ENCODE measurements around the gene CRTC2.
"Not testable (repeated sequence)": the region's sequence is repeated elsewhere in the genome, so short reads cannot be mapped to it uniquely, and the experiment has no call there.

CRTC2 gene

DNA sequence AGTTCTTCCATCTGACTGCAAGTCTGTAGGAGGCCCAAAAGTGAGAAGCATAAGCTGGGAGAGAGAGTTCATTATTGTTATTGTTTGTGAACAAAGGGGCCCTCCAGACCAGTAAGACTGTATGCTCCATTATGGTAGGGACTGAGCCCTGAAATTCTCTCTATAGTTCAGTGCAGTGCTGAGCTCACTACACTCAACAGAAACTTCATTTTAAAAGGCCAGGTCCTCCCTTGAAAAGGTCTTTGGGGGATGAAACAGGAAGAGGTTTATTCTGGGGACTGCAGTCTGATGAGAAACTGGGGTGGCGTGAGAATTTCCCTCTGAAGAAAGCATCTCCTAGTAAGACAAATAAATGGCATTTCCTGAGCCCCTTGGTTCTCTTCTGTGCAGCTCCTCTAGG, 30.2 kb downstream of the CRTC2 start:
- DNase-seq = no peak

DNA sequence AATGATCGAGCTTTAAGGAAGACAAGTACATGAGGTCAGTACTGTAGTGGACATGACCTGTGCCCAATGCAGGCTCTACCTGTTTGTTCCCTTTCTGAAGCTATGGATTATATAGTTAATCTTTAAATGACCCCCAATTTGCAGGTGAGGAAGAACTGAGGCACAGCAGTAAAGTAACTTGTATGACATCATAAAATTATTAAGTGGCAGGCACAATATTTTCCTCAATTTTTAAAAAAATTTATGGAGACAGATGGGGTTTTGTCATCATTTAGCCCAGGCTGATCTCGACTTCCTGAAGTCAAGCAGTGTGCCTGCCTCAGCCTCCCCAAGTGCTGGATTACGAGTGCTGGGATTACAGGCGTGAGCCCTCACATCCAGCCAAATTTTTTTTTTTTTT, 32.0 kb downstream of the CRTC2 start:
- DNase-seq = no peak

DNA sequence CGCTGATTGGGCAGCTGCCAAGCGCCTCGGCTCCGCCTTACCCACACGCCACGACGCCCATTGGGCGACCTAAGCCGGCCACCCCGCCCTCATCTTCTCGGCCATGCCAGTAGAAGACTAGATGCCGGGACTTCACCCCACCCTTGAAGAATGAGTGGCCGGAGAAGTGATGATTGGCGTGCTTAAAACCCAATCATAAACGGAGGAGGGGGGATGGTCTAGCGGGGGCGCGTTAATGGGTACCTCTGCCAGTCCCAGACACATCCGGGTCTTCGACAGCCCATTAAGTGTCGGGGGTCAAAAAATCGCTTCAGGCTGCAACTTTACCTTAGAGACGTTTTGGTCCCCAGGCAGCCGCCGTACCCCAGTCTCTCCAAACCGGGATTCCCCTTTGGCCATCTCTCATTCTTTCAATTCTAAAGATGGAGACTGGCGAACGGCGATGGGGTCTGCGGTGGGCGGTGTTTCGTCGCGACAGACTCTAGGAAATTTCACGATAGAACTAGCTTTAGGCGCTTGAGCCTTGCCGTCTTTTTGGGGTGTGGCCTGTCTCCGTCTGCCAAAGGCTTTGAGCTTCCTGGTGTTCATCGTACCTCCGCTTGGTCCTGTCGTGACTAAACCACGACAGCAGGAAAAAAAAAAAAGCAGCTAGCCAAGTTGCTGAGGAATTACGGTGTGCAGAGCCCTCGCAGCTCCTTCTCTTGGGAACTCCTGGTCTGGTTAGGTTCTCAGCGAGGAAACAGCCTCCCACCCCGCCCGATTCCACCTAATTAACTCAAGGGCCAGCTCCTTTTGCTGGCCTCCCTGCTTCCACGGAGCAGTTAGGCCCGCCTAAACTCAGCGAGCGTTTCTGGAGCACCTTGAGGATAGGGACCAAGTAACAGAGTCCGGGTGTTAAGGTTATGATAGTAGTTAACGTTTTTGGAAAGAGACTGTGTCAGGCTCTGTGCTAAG, 35.2 kb downstream of the CRTC2 start, which contains the start of gene GATAD2B:
TSS of gene GATAD2B (minus strand) at position 1 of the 954 bp plus-strand sequence. CDS start 94,625 bp downstream, outside the sequence.
- DNase-seq = peak; percentile 100

DNA sequence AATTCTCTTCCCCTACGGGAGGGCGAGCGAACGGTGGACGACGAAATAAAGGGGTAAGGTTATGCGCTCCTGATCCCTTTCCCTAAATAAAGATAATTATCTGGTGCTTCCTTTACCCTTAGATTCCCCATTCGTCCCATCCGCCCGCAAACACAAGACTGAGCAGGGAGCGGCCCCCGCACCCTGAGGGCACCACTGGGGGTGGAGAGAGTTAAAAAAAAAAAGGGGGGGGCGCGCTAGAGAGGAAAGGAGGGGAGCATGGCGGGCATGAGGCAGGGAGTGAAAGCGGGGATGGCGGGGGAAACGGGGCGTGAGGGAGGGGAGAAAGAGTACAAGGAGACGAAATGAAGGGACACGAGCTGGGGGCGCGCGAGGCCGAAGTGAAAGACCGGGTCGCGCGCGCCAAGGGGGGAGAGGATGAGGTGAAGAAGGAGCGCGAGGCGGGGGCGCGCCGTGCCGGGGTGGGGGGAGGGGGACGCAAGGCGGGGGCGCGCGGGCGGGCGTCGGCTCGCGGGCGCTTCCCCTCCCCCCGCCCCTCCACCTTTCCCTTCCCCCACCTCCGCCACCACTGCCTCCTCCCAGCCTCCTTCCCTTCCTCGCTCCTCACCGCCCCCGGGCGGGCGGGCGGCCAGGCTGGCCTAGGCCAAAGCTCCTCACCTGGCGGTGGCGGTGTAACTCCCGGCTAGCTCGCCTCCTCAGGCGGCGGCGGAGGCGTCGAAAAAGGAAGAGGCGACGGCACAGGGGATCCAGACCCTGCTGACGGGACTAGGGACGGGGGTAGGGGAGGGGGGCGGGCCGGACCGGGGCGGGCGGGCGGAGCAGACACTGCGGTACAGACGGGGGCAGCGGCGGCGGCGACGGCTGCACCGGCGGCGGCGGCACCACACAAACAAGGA, 36.1 kb downstream of the CRTC2 start:
- DNase-seq = peak; percentile 96

DNA sequence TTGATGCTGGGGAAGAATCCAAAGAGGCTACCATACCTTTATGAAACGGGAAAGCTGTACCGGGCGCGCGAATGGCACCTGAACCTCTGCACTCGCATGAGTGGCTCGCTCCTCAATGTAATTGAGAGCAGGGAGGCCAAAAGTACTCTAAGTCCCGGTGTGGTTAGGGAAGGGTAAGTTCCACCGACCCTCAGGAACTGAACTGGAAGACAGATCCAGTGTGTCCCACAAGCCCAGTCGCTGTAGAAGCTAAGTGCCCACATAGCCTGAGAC, 36.7 kb downstream of the CRTC2 start:
- peak; percentile 65 for DNase-seq

DNA sequence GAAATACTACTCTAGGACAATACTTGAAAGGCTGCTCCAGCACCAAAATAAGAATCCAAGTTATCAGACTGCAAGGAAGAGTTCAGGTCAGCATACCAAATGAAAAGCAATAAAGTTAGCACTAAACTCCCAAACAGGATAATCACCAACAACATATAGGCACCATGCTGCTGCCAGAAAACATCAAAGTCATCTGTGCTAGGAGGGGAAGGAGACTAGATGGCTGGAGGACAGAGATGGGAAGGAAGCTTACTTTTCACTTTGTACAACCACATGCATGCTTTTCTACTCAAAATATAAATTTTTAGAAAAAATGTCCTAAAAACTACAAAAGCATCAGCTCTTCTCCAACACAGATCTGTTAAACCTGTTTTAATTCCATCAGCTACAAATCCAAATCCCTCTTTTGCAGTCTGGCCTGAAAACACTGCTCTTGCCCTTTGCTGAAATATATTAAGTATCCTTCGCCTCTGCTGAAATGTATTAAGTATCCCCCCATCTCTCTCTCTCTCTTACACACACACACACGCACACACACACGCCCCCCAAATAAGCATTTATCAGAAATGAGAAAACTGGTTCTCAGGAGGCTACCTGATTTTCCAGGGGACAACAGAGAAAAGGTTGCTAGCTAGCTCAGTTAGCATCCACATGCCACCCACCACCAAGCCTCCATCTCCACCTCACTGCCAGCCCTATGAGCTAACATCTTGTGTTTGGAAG, 37.2 kb downstream of the CRTC2 start:
- DNase-seq = no peak

DNA sequence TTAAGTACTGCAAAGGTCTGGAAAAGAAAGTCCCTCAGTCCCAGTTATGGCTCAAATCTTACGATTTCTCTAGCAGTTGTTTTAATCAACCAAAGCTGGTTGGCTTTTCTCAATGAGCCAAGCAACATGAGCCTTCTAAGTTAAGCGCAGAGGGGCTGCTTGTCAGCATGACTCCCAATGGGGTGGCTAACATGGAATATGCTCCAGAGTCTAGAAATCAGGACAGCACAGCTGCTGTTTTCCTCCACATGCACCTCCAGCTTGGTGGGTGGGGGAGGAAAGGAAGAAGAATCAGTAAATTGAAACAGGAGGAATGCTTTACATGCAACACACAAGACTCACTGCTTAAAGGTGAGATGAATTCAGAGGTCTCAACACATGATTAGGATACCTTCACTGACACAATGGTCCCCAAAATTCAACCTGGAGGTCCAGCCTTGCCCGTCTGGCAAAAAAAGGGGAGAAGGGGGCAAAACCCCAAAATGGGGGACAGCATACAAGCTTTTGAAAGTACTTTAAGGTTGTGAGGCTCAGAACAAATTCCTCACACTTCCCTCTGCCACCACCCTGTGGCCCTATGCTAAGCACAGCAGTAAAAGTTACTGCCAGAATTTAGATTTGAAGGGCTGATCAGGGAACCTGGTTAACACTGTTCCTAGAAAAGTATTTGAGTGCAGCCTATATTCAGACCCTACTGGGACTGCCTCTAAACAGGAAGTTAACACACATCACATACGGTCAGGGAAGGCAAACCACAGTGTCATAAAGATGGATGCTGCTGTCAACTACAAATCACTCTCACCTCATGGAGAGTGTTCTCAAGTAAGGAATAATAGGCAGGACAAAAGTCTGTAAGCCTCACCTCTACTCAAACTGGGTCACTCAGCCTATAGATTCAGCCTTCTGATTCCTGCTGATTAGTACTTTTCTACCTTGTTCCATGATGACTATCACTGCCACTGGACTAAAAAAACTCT, 38.2 kb downstream of the CRTC2 start:
- no peak for DNase-seq

DNA sequence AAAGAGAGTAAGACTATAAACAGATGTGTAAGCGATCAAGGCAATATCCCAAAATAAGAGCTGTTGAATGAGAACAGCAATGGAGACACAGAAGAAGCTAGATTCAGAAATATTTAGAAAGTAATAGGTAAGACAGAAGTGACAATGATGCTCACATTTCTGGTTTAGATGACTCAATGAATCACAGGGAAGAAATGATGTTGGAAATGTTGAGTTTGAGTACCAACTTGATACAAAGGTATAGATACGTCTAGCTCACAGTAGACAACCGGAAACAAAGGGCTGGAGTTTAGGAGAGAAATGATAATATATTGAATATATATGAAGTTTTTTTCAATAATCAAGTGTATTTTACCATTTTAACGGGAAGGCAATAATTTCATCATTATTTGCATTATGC, 42.1 kb downstream of the CRTC2 start:
- DNase-seq = no peak

DNA sequence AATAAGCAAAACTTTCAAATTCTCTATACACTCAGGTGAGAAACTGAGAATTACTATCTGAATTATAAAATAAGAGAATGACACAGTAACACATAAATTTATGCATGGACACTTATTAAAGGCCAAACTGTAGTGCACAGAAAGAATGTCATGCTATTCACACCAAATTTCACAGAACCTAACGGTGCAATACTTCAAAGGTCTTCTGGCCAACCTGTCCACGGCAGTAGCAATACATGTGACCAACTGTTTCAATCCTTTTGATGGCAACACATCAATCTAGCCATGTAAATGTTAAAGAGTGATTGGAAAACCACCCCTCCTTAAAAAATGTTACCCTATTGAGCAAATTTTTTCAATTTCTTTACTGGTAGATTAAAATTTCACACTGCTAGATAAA, 46.1 kb downstream of the CRTC2 start:
- DNase-seq = no peak

DNA sequence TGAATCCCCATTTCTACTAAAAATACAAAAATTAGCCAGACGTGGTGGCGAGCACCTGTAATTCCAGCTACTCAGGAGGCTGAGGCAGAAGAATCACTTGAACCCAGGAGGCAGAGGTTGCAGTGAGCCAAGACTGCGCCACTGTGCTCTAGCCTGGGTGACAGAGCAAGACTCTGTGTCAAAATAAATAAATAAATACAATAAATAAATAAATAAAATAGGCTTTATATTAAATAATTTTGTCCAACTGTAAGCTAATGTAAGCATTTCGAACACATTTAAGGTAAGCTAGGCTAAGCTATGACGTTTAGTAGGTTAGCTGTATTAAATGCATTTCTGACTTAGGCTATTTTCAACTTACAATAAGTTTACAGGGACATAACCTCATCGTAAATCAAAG, 47.9 kb downstream of the CRTC2 start:
- DNase-seq = not testable (repeated sequence)

DNA sequence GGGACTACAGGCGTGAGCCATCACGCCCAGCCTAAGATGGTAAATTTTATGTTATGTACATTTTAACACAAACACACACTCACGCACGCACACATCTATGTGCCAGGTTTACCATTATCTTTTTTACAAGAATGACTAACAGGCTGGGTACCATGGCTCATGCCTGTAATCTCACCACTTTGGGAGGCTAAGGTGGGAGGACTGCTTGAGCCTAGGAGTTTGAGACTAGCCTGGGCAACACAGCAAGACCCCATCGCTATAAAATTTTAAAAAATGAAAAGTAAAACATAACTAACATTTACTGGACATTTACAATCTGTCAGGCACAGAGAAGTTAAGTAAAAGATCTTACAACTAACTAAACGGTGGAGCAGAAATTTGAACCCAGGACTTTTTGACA, 50.3 kb downstream of the CRTC2 start:
- no peak for DNase-seq

DNA sequence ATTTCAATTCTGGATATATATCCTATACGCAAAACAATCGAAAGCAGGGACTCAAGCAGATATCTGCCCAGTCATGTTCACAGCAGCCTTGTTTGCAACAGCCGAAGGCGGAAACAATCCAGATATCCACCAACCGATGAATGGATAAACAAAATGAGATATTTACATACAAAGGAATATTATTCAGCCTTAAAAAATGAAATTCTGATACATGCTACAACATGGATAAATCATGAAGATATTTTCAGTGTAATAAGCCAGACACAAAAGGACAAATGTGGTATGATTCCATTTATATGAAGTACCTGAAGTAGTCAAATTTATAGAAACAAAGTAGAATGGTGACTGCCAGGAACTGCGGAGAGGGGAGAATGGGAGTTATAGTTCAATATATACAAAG, 51.3 kb downstream of the CRTC2 start:
- DNase-seq = no peak

DNA sequence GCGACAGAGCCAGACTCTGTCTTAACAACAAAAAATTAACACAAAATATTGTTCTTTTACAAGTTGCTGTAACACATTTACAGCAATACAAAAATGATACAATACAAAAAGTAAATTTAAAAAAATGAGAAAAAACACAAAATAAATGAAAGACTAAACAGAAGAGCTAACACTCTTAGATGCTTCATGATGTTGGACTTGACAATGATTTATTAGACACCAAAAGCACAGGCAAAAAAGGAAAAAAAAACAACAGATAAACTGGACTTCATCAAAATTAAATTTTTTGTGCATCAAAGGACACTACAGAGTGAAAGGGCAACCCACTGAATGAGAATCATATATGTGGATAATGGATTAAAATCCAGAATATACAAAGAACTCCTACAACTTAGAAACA, 52.0 kb downstream of the CRTC2 start:
- DNase-seq = no peak

DNA sequence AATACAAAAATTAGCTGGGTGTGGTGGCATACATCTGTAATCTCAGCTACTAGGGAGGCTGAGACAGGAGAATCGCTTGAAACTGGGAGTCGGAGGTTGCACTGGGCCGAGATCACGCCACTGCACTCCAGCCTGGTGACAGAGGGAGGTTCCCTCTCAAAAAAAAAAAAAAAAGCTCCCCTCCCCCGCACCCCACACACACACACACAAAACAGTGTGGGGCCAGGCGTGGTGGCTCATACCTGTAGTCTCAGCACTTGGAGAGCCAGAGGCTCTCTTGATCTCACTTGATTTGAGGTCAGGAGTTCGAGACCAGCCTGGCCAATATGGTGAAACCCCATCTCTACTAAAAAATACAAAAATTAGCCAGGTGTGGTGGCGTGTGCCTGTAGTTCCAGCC, 52.5 kb downstream of the CRTC2 start:
- not testable (repeated sequence) for DNase-seq

DNA sequence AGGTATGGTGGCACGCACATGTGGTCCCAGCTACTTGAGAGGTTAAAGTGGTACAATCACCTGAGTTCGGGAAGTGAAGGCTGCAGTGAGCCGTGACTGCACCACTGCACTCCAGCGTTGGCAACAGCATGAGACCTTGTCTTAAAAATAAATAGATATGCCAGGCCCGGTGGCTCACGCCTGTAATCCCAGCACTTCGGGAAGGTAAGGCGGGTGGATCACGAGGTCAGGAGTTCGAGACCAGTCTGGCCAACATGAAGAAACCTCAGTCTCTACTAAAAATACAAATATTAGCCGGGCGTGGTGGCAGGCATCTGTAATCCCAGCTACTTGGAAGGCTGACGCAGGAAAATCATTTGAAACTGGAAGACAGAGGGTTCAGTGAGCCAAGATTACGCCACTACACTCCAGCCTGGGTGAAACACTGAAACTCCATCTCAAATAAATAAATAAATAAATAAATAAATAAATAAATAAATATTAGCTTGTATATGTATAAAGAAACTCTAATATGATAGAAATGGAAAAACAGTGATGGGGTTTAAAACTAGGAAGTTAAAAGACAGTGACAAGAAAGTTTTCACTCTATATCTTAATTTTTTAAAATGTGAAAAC, 54.5 kb downstream of the CRTC2 start:
- no peak for DNase-seq

DNA sequence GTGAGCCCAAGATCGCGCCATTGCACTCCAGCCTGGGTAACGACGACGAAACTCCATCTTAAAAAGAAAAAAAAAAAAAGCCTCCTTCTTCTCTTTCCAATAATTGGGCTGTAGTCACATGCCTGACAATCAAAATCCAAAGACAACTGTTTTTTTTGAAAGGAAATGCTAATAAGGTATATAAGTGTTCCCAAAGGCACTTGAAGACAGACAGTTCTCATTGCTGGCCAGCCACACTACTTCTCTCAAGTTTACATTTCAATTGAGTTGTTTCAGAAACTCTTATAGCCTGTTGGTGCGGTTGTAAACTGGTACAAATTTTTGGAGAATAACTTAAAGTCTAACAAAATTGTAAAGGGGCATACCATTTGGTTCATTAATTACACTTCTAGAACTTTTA, 58.9 kb downstream of the CRTC2 start:
- DNase-seq = no peak
